PC-9 (cell line): ENCODE data around the gene SLC25A53.

Experiments
- EZH2 ChIP-seq: fragments of 200-600 bp; sonication (generic); IDR thresholded peaks from 2 replicates; pipeline ENCODE4 v1.8.0; 2017; ENCODE audit warnings: antibody characterized with exemption, low read depth
- TF ChIP-seq, protein P1 (sequence below): fragments of 200-600 bp; sonication (generic); conservative IDR thresholded peaks from 2 replicates; pipeline ENCODE4 v1.6.1; 2017; ENCODE audit warnings: mixed run types, antibody characterized with exemption, mild to moderate bottlenecking, moderate library complexity

DNA sequence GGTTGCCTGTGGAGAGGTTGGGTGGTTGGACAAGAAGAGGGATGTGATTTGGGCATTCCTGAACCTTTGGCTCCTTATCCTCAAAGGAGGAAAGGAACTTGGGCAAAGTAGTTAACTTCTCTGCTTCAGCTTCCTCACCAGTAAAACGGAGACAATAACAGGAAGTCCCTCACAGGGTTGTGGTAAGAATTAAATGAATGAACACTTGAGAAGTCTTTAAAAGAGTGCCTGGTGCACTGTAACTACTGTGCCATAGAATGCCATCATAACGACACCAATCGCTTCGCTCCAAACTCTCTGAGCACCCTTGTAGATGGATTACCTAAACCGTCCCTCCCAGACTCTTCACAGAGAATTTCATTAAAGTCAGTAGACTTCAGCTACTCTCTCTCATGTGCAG, 34.0 kb downstream of the SLC25A53 start:
- TF ChIP-seq, protein P1, sequence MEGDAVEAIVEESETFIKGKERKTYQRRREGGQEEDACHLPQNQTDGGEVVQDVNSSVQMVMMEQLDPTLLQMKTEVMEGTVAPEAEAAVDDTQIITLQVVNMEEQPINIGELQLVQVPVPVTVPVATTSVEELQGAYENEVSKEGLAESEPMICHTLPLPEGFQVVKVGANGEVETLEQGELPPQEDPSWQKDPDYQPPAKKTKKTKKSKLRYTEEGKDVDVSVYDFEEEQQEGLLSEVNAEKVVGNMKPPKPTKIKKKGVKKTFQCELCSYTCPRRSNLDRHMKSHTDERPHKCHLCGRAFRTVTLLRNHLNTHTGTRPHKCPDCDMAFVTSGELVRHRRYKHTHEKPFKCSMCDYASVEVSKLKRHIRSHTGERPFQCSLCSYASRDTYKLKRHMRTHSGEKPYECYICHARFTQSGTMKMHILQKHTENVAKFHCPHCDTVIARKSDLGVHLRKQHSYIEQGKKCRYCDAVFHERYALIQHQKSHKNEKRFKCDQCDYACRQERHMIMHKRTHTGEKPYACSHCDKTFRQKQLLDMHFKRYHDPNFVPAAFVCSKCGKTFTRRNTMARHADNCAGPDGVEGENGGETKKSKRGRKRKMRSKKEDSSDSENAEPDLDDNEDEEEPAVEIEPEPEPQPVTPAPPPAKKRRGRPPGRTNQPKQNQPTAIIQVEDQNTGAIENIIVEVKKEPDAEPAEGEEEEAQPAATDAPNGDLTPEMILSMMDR = no peak
- no peak for TF ChIP-seq EZH2
